ENCODE measurements around the gene NCK2. TPM values are rescaled to one million over a fixed set of nuclear protein-coding genes. Genes with fewer than 3 reads are reported as not detected.

Gene NCK2
- total RNA-seq, 1 donor from 2014 or later = 82.9 TPM

DNA sequence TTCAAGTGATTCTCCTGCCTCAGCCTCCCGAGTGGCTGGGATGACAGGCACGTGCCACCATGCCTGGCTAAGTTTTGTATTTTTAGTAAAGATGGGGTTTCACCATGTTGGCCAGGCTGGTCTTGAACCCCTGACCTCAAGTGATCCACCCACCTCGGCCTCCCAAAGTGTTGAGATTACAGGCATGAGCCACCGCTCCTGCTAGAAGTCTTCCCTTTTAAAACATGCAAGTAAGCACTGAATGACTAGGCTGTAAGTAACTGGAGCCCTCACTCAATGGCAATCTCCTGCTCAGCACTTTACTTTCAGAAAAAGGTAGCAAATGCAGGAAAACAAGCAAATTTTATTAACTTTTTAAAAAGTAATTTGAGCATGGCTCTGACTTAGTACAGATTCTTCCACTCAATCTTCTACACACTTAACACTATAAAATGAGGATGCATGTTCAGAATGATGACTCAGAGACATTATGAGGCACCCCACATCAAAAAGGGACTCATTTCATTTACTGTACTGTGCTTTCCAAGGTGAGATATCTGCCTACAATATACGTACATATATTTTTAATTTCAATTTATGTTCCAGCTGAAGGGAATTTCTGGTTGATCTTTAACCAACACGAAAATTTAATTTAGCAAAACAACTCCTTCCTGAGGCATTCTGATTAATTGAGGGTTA is 6.6 kb upstream of the NCK2 start:
- DNase-seq (ENCODE audit: low read depth) = no peak
- H3K27me3 ChIP-seq (ENCODE audit: control insufficient read depth, insufficient read depth, low read length) = no peaks in the 10 kb centered on the region
- TF ChIP-seq, protein P1, sequence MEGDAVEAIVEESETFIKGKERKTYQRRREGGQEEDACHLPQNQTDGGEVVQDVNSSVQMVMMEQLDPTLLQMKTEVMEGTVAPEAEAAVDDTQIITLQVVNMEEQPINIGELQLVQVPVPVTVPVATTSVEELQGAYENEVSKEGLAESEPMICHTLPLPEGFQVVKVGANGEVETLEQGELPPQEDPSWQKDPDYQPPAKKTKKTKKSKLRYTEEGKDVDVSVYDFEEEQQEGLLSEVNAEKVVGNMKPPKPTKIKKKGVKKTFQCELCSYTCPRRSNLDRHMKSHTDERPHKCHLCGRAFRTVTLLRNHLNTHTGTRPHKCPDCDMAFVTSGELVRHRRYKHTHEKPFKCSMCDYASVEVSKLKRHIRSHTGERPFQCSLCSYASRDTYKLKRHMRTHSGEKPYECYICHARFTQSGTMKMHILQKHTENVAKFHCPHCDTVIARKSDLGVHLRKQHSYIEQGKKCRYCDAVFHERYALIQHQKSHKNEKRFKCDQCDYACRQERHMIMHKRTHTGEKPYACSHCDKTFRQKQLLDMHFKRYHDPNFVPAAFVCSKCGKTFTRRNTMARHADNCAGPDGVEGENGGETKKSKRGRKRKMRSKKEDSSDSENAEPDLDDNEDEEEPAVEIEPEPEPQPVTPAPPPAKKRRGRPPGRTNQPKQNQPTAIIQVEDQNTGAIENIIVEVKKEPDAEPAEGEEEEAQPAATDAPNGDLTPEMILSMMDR (IDR thresholded peaks at IDR 0.05; ENCODE audit: insufficient read depth, low read length, poor library complexity, severe bottlenecking) = no peak
- H3K36me3 ChIP-seq (ENCODE audit: control insufficient read depth, insufficient read depth, low read length) = no peaks in the 10 kb centered on the region
- no peak overlapping the region for H3K4me3 ChIP-seq (ENCODE audit: low read depth, low read length)

DNA sequence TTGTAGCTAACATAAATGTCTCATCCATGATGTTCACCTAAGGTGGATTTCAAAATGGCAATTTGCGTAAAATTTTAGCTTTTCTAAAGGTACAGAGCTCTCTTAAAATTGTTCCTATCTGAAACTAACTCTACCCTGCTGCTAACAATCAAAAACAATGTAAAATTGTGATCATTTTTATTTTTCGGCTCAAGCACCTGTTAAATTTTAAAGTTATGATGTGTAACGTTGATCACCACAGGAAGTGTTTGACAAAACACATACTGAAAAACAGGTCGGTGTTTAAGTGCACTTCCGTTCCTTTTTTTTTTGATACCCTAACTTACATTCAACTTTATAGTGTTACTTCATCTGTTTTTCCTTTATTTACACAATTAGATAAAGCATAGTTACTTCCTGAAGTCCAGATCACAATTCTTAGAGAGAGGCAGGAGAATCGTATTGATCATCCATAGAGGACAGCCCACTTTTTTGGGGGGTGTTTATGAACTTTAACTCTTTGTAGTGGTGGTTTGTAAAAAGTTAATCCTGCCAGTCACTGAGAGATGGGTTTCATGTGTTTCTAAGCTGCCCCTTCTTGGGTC is 6.0 kb upstream of the NCK2 start:
- H3K36me3 ChIP-seq (ENCODE audit: control insufficient read depth, insufficient read depth, low read length) = no peaks in the 10 kb centered on the region
- TF ChIP-seq, protein P1 (IDR thresholded peaks at IDR 0.05; ENCODE audit: insufficient read depth, low read length, poor library complexity, severe bottlenecking) = no peak
- no peaks in the 10 kb centered on the region for H3K27me3 ChIP-seq (ENCODE audit: control insufficient read depth, insufficient read depth, low read length)
- no peak for DNase-seq (ENCODE audit: low read depth)
- H3K4me3 ChIP-seq (ENCODE audit: low read depth, low read length) = no peak overlapping the region

DNA sequence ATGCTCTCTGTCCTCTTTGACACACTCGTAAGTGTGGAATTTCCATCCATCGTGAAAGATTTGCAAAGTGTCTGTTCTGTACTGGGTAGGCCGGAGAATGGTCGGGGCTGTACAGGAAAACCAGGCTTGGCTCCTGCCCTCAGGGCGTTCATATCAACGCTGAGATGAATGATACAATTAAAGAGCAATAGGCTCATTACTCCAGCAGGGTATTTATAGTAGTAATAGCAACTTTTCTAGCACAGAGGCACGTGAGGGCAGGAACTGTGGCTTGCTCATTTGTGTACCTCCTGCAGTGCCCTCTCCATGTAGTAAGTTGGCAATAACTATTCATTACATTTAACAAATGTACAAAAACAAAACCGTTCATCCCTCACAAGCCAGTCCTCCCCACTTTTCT is 5.3 kb upstream of the NCK2 start:
- no peak for DNase-seq (ENCODE audit: low read depth)
- TF ChIP-seq, protein P1 (IDR thresholded peaks at IDR 0.05; ENCODE audit: insufficient read depth, low read length, poor library complexity, severe bottlenecking) = no peak
- no peaks in the 10 kb centered on the region for H3K27me3 ChIP-seq (ENCODE audit: control insufficient read depth, insufficient read depth, low read length)
- no peak overlapping the region for H3K4me3 ChIP-seq (ENCODE audit: low read depth, low read length)
- no peaks in the 10 kb centered on the region for H3K36me3 ChIP-seq (ENCODE audit: control insufficient read depth, insufficient read depth, low read length)

DNA sequence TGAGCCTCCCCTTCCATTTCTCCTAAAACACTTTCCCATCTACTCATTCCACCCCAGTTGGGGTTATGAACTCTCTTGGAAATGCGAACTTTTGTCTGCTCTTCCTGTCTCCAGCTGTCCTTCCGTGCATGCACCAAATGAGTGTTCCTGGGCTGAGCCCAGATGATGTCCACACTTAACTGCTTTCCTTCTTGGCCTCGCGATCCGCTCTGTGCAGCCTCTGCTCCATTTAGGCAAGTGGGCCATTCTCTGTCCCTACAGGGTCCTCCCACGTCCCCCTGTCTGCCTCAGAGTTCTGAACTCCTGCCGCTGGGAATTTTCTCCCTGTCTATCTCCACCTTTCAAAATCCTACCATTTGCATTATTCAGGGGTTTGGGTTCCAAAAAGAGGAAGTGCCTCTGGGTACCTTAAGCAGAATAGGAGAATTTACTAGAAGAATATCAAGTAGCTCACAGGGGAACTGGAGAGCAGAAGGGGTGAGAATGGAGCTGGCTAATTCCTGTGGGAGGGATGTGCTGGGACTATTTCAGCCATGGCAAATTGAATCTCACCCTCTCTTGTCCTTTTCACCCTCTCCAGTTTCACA is 4.7 kb upstream of the NCK2 start:
- TF ChIP-seq, protein P1 (IDR thresholded peaks at IDR 0.05; ENCODE audit: insufficient read depth, low read length, poor library complexity, severe bottlenecking) = no peak

DNA sequence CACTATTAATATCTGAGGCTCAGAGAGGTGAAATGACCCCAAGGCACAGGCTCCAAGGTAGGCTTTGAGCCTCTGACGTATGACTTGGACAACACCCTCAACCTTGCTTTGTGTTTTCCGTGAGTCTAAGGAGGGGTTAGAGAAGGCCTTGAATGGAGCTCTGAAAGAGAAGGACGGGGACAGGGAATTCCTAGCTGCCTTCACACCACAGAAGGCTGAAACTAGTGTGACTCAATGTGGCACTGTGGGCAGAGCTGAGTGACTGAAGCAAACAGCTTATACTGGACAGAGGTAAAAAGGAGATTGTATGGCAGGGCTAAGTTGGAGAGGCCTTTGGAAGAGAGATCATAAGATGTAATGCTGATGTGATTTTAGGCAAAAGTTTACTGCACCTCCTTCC is 3.5 kb upstream of the NCK2 start:
- Histone ChIP-seq H3K4me3 (ENCODE audit: low read depth, low read length) (no peak overlapping the region), H3K36me3 (ENCODE audit: control insufficient read depth, insufficient read depth, low read length) (no peaks in the 10 kb centered on the region), H3K27me3 (ENCODE audit: control insufficient read depth, insufficient read depth, low read length) (no peaks in the 10 kb centered on the region)
- no peak for DNase-seq (ENCODE audit: low read depth)
- TF ChIP-seq, protein P1 (IDR thresholded peaks at IDR 0.05; ENCODE audit: insufficient read depth, low read length, poor library complexity, severe bottlenecking) = no peak

More for the DNA sequence above, 4.7 kb upstream of the NCK2 start:
- DNase-seq (ENCODE audit: low read depth) = no peak
- no peaks in the 10 kb centered on the region for H3K27me3 ChIP-seq (ENCODE audit: control insufficient read depth, insufficient read depth, low read length)
- no peak overlapping the region for H3K4me3 ChIP-seq (ENCODE audit: low read depth, low read length)
- no peaks in the 10 kb centered on the region for H3K36me3 ChIP-seq (ENCODE audit: control insufficient read depth, insufficient read depth, low read length)
